GM19452 (cell line): ENCODE measurements around the gene WDR91.

ENCODE experiments used
- ATAC-seq: cut with Tn5 transposase; IDR thresholded peaks from one replicate; pipeline ENCODE4 v1.9.1; 2021; ENCODE audit not compliant: unreplicated experiment

WDR91 gene

GRCh38 chr7:135211179-135211945 lies at the start of gene WDR91:
Gene WDR91, minus strand, starts transcription at chr7:135211526. Its CDS starts 24 bp downstream, at chr7:135211502.
- ATAC-seq, result peak; percentile 73

- no peak for ATAC-seq
These were observed 49.1 kb upstream of the WDR91 start for GRCh38 chr7:135260470-135260869.

- ATAC-seq, result no peak
These were observed 48.4 kb upstream of the WDR91 start for GRCh38 chr7:135259702-135260101.

GRCh38 chr7:135258585-135258984 lies 47.3 kb upstream of the WDR91 start:
- ATAC-seq, result no peak

- ATAC-seq, result no peak
These were observed 46.5 kb upstream of the WDR91 start for GRCh38 chr7:135257790-135258189.

- ATAC-seq, result no peak
These were observed 42.8 kb upstream of the WDR91 start for GRCh38 chr7:135253851-135254771.

GRCh38 chr7:135251496-135252391 lies 40.4 kb upstream of the WDR91 start:
- ATAC-seq, result no peak

GRCh38 chr7:135248546-135248945 lies 37.2 kb upstream of the WDR91 start:
- ATAC-seq, result no peak

- ATAC-seq, result no peak
These were observed 36.6 kb upstream of the WDR91 start for GRCh38 chr7:135247746-135248471.

- no peak for ATAC-seq
These were observed 35.0 kb upstream of the WDR91 start for GRCh38 chr7:135246191-135246825.

- ATAC-seq, result no peak
These were observed 34.2 kb upstream of the WDR91 start for GRCh38 chr7:135245226-135246190.

- no peak for ATAC-seq
These were observed 30.9 kb upstream of the WDR91 start for GRCh38 chr7:135242096-135242684.

GRCh38 chr7:135240441-135240840 lies 29.1 kb upstream of the WDR91 start:
- no peak for ATAC-seq

- no peak for ATAC-seq
These were observed 27.9 kb upstream of the WDR91 start for GRCh38 chr7:135239263-135239662.

GRCh38 chr7:135238112-135238744 lies 26.9 kb upstream of the WDR91 start:
- ATAC-seq, result no peak

GRCh38 chr7:135236727-135237126 lies 25.4 kb upstream of the WDR91 start:
- ATAC-seq, result peak; percentile 86

GRCh38 chr7:135235841-135236240 lies 24.5 kb upstream of the WDR91 start:
- no peak for ATAC-seq

GRCh38 chr7:135234727-135235126 lies 23.4 kb upstream of the WDR91 start:
- ATAC-seq, result no peak
